Stimulated activated CD4-positive, alpha-beta T cell treated with anti-CD3 and anti-CD28 coated beads, Interleukin-12 subunit alpha, Interleukin-12 subunit beta, amount 100 ng/mL, for 48 hours (primary cell): ENCODE results near the gene ARHGEF1.

Experiments
- DNase-seq, 3 donors: peaks; one replicate each; pipeline ENCODE4 v3.0.0-alpha.2; 2020; ENCODE audit warnings: low read depth in 2 of 3, low spot score in 1 of 3

ARHGEF1 gene

GRCh38 chr19:41947091-41947490 lies 64.1 kb downstream of the ARHGEF1 start:
- DNase-seq = no peak

- DNase-seq = peak; percentile 70 to 97 (median 80)
Measured at GRCh38 chr19:41951686-41952172, 68.7 kb downstream of the ARHGEF1 start.

DNA sequence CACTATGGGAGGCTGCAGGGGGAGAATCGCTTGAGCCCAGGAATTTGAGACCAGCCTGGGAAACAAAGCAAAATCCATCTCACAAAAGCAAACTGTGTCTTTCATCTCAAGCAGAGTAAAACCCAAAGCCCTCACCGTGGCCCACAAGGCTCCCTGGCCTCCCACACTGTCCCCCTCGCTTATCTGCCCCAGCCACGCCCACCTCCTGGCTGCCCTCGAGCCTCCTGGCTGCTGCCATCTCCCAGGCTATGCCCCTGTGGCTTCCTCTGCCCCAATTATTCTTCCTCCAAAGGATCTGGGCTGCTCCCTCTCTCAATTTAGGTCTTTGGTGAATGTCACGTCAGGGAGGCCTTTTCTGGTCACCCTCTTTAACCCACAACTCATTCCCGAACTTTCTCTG lies 72.5 kb downstream of the ARHGEF1 start:
- DNase-seq = no peak

DNA sequence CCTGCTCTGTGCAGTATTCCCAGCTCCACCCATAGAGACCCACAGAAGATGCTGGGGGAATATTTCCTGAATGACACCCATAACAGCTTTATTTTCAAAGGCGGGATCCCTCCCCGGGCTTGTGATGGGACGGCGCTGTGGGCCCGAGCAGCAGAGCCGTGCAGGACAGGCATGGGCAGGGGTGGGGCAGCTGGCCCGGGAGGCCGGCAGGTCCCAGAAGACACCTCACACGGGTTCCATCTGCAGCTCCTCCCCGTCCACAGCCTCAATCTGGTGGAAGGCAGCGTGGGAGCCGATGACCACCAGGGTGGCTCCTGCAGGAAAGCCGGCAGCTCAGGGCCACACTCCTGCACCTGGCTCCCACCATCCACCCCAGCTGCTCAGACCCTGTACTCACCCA lies 73.6 kb downstream of the ARHGEF1 start:
- no peak for DNase-seq
